GM21528 (cell line): ENCODE results near the gene SPATA46.
"Not testable (repeated sequence)": the region's sequence is repeated elsewhere in the genome, so short reads cannot be mapped to it uniquely, and the experiment has no call there.

Experiments used
- ATAC-seq: cut with Tn5 transposase; IDR thresholded peaks from one replicate; pipeline ENCODE4 v1.9.1; 2021; ENCODE audit warnings: mild to moderate bottlenecking, moderate library complexity; ENCODE audit not compliant: unreplicated experiment, low FRiP score

The SPATA46 gene

DNA sequence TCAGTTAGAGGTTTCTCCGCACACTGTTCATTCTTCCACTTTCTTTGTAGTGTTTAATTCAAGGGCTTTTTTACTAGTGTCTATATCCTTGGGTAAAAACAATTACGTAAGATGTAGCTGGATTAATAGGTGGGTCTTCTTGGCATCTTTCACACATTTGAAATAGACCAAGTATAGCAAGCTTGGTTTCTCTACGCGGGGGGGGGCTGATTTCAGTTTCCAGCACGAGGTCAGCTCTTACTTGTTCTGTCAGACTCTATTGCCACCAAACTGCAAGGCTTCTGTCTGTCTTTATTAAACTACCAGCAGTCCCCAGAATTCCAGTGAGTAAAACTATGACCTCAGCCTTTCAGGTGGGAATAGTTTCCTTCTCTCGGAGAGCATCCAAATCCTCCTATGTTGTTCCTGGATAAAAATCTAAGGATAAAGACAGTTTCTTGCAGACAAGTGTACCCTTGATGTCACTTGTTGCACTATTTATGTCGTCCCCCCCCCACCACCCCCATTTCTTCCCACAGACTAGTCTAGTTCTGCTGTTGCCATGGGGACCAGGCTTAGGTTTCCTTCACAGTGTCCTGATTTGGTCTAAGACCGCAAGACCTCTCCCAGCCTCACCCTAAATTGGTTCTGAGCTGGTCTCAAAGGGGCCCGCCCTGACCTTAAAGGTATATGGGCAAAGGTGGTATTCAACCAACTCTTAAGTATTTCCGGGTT lies 17.0 kb downstream of the SPATA46 start:
- no peak for ATAC-seq

DNA sequence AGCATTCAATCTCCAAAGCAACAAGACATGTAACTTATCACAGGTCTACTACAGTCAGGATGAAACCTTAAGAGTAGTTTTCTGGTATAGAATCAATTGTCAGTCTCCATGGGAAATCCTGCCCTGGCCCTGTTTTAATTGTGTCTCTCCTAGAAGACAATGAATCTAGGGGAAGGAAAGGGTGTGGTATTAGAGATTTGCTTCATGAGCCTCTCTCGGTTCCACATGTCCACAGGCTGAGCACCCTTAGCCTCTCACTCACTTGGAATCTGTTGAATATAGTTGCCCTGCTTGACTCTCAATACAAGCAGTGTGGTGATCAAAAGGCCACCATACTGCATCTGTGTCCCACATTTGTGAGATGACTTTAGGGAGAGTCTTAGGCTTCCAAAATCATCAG lies 17.7 kb downstream of the SPATA46 start:
- ATAC-seq = no peak

DNA sequence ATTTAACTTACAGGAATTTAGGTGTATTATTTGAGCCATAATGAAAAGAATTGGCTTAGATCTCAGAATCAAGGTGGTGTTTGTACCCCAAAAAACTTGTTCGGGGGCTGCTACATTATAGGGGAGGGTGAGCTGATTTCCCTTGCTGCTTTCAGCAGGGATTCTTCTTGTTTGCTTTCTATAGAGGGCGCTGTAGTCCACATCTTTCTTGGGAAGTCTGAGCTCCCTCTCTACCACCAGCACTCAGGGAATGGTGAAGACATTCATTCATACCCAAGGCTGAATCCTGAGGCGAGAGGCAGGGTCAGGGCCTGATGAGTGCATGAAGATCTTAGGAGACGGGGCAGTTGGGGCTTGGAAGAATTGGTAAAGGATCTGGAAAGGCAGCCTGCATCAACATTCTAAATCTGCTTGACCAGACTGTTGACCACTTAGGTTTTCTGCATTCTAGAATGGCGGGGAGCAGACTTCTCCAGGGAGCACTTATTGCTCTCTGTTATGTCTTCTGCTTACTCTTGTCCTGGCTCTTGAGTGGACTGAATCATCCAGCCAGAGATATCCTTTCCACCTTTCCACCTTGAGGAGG lies 18.9 kb downstream of the SPATA46 start:
- no peak for ATAC-seq

DNA sequence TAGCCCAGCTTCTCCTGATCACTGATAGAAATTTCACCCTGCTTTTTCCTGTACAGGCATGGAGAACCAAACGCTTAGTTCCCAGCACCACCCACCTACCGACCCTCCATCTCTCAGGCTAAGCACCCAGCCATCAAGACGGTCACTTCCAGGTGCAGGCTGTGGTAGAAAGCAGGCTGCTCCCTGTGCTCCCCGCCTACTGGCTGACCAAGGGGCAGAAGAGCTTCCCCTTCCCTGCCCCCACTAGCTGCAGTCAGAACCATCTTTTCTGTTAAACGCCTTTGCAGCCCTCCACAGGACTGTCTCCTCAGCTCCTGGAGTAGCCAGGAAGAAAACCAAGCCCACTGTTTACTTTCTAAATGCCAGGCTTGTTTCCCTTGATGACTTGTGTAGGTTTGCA lies 23.0 kb downstream of the SPATA46 start:
- ATAC-seq = no peak

DNA sequence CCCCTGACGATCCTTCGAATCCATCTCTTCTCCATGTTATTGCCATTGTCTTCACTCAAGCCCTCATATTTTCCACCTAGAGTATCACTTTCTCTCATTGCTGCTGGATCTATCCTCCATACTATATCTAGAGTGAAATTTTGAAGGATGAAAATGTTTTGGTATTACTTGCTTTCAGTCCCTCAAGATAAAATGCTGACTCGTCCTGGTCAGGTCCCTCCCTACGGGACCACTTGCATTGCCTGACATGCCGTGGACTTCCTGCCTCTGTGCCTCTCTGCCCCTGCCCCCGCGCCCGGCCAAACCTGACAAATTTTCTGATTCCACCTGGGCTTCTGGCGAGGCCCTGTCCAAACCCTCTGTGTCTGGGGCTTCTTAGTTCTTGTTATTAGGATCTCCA lies 23.6 kb downstream of the SPATA46 start:
- ATAC-seq = no peak

DNA sequence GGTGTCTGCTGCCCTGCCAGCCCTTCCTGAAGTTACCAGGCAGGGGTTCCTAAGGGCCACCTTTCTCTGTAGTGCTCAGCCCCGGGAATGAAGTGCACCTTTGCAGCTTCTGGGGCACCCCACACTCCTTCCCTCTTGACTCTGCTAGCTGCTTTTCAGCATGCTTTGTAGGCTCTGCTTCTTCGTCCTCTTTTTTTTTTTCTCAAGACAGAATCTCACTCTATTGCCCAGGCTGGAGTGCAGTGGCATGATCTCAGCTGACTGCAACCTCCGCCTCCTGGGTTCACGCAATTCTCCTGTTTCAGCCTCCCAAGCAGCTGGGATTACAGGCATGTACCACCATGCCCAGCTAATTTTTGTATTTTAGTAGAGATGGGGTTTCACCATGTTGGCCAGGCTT lies 24.8 kb downstream of the SPATA46 start:
- ATAC-seq = not testable (repeated sequence)

DNA sequence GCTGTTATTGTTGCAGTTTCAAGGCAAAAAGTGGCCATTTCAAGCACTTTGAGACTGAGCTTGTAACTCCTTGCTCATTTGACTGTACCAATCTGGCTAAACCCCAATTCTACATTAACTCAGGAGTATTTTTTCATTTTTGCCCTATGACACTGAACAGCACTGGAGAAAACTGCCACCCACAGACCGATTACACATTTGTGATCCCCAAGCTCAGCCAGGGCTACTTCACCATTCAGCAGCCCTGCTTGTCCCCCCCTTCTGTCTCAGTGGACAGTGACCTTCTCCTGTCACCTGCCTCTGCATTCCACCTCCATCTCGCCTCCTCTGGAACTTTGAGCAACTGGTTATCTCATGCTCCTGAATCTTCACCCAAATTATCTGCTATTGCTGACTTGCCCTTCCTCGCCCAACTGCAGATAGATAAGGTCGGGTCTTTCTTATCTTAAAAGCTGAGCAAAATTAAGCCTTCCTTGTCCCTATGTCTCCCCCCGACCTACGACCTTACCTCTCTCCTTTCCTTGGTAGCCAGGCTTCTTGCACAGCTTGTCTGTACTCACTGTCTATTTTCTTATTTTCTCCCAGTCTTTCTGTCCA lies 25.3 kb downstream of the SPATA46 start:
- ATAC-seq = no peak

DNA sequence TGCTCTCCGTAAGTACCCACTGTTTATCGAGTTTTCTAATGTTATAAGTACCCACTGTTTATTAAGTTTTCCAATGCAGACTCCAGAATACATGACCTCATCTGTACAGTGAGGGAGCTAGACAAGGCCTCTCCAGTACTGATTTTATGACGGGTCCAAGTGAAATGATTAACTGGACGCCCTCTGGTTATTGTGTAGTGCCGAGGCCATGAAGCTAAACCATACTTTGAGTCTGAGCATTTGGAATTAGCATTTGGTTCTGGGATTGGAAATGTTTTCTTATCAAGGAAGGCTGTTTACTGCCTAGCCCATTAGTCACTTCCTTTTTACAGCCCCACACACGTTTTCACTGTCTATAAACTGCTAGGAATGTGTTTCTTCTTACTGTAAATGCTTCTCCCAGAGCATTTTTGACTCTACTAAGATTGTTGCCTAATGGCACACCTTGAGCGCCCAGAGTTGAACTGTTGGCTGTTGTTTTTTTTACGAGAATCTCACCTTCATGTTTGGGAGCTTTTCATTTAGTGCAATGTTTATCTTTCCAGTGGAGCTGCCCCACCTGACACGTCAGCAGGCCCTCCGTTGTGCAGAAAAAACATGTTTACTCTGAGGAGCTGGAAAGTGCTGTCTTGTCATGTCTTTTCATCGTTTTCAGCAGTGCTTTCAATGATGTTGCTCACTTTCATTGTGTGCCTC lies 26.9 kb downstream of the SPATA46 start:
- ATAC-seq = no peak

DNA sequence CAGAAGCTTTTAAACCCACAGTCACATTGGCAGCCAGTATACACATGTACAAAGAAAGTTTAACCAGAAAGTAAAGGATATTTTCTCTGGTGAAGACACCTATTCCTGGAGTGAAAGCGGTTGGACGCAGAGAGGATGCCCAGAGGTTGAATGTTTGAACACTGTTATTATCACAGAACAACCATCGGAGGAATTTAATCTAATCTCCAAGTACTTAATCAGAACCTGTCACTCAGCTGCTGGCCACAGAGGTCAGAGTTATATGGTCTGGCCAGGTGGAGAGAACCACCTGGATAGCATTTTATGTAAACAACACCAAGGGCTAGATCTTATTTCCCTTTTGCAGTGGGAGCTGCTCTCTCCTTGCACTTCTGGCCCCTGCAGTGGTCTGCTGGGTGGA lies 29.4 kb downstream of the SPATA46 start:
- ATAC-seq = no peak

DNA sequence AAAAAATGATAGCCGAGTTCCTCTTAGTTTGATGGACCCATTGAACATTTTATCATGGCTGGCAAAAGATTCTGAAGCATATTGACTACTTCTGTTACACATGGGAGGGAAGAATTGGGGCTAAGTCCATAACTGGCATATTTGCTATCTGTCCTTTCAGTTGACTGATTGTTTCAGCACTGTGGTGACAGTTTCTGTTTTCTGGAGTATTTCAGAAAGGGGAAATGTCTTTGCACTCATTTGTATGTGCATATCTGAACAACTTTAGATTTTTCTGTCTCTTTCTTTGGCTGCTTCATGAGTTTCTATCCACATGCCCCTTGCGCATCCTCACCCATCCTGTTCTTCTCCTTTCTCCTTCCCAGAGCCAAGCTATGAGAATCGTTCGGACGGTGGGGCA lies 33.2 kb downstream of the SPATA46 start:
- no peak for ATAC-seq

DNA sequence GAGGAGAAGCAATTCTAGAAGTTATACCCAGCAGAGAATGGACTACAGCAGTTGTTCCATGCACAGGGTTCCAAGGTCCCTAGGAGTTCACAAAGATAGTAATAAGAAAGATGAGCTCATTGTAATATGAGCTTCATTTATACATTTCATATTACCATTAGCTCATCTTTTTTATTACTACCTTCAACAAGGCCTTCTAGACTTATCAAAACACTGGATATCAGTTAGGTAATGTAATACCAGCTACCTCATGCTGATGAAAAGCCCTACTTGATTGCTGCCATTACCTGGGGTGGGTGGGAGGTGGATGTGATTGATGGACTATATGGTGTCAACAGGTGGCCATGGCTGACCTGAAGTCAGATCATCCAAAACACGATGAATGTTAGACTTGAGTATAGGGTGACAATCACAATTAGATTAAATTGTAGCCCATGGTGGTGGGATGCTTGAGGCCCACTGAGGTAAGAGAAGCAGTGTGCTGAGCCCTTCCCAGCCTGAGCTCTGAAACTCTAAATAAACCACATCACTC lies 34.1 kb downstream of the SPATA46 start:
- no peak for ATAC-seq

DNA sequence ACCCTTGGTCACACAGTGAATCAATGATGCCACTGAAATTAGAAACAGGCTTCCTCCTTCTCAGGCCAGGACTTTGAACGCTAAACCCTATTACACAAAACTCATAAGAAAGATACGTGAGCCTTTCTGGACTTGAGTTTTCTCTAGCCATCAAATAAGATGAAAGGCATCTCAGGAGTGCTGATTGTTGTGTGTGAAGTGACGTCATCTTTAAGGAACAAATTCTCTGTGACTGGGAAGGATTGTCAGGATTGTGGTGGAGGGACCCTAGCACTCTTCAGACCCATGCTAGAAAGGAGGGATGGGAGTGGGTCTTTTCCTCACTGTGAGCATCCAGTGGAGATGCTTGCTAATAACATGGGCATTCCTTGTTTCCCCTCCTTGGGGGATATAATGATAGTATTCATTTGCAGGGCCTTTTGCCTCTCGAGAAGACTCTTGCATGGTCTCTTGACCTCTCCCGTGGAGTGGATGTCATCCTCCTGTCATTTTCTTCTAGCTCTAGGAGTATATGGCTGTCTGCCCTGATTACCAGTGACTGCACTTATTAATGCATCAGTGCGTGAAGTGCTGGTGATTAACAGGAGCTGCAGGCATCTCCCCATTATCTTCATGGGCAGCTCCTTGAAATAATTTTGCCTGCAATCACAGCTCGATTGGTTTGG lies 39.9 kb downstream of the SPATA46 start:
- no peak for ATAC-seq

DNA sequence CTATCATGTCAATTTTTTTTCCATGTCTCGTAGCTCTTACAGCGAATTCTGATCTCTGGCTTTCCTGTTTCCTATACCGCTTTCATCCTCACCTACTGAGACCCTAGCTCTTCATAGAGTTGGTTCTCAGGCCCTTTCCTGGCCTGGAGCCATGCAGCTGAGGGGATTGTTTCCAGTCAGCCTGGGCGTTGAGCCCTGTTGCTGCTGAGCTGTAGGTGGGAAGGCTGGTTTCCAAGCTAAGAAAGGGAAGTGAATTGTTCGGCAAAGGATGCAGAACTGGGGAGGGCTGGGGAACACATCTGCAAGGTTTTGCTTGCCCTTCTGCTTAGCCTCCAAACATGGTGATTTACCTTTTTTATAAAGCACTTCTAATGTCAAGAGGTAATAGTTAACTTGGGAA lies 41.5 kb downstream of the SPATA46 start:
- no peak for ATAC-seq

DNA sequence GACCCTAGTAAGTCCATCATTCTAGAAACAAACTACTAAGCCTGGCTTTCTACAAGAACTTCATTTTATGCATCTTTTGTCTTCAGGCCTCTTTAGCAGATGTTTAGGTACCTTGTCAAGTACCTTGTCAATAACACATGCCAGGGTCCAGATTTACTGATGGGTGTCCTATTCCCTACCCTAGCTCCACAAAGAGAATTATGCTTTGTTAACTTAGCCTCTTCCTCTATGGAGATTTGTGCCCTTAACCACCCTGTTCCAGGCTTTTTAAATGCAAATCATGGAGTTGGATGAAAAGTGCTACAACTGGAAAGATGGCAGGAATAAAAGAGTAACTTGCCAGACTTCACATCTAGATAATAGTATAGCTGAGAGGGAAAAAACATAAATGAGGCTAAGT lies 42.7 kb downstream of the SPATA46 start:
- ATAC-seq = no peak

DNA sequence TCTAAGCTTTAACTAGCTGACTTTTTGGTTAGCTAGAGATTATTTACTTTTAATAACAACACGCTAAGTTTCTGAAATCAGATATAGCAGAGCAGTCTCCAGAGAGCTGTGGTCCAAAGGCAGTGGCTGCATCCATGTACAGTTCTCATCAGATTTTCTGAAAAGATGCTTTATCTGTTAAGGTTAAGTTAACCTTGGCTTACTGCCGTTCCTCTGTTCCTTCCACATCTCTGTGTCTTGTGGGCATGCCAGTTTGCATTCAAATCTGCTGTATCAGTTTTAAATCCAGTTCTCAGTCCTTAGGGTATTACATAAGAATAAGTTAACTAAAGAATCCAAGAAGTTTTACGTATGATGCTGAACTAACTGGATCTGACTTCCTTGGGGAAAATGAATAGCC lies 46.8 kb downstream of the SPATA46 start:
- no peak for ATAC-seq

DNA sequence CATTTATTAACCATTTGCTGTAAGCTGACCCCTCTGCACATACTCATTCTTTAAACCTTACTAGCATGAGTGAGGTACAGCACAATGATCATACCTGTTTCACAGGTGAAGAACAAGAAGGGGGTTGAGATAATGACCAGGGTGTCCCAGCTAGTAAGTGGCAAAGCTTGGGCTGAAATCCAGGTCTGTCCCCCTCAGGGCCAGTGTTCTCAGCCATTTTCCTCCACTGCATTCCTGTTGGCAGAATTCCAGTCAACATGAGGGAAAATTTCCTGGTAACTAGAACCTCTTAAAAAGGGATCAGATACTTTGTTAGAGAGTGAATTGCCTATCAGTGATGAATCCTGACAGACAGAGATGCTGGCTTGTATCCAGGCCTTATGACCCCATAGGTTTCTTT lies 48.1 kb downstream of the SPATA46 start:
- ATAC-seq = no peak

DNA sequence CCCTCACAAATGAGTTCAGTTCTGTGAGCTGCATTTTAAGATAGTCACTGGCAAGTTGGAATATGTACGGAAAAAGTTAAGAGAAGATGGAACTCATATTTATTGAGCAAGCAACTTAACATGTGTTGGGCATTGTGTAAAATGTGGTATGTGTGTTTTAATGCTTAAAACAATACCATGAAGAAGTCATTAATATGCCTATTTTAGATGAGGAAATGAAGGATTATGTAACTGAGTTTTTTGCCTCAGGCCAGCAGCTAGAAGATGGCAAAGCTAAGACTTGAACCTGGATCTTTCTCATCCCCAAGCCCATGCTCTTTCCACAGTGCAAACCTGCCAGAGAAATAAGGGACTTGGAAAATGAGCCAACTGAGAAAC lies 48.9 kb downstream of the SPATA46 start:
- no peak for ATAC-seq

DNA sequence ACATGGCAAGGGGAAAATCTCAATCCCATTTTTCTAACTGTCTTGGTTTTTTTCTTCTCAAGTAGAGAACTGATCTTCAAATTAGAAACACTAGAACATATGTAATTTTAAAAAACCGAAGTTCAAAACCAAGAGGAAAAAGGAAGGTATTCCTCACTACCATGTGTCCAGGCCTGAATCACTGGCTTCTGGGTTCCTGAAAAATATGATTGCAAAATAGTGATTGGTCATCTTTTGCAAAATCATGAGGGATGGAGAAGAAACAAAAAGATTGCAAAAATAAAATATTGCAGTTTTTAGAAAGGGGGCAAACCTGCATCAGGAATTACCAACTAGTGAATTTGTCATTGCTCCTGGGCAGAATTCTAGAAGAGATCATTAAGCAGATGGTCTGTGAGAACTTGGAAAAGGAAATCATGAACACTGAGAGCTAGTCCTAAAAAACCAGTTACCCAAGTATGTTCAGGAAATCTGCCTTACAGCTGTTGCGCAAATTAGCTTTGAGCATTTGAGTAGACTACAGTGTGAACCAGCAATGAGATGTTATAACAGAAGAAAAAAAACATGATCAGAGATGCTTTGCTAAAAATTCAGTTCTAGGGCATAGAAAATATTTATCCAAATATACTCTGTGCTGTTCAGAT lies 49.4 kb downstream of the SPATA46 start:
- ATAC-seq = no peak

DNA sequence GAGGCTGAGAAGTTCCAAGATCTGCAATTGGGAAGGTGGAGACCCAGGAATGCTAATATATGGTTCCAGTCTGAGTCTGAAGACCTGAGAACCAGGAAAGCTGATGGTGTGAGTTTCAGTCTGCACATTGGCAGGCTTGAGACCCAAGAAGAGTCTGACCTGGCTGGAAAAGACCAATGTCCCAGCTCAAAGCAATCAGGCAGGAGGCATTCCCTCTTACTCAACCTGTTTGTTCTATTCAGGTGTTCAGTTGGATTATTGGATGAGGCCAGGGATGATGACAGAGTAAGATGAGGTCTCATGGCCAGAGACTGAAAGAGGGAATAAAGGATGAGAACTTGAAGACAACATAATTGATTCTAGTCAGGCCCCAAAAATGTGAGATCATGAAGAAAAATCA lies 50.1 kb downstream of the SPATA46 start:
- ATAC-seq = no peak

DNA sequence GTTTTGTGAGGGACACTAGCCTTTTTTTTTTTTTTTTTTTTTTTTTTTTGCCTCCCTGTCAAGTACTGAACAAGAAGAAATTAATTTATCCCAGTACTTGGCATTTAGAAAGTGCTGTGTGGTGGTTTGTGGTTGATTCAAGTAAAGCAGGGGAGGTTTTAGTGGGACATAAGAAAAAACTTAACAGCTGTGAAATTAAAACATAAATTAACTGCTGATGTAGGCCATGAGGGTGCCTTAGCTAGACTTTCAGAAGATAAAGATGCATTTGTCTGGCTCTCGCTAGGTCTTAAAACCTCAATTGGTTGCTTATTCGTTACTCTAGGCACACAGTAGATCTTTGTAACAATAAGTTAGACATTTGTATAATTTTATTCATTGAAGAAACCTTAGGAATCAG lies 52.3 kb downstream of the SPATA46 start:
- ATAC-seq = no peak
